G401 (cell line): ENCODE measurements around the gene CDK11A. TPM values are rescaled to one million over a fixed set of nuclear protein-coding genes. Genes with fewer than 3 reads are reported as not detected.
"Not testable (repeated sequence)": the region's sequence is repeated elsewhere in the genome, so short reads cannot be mapped to it uniquely, and the experiment has no call there.

Experiments
- DNase-seq: peaks from one replicate; pipeline ENCODE4 v3.0.0-alpha.2; 2015; ENCODE audit warnings: low spot score
- in situ Hi-C: cut with HindIII; loops from 2 replicates; pipeline ENCODE4 v1.10.0; 2016; ENCODE audit warnings: low sequenced_read_pairs, mixed read lengths
- total RNA-seq: library from RNA; depleted of rRNA; stranded (reverse); fragments of >200 nt; shearing (Covaris generic); gene quantifications from 2 replicates; pipeline ENCODE4 v1.2.3, GENCODE V29; 2014

Gene CDK11A
- total RNA-seq, 1 experiment from 2014 or later, result 11.7 TPM

- DNase-seq, result no peak
- in situ Hi-C loops, result no loop called here
Measured at GRCh38 chr1:1755852-1756251, 31.7 kb upstream of the CDK11A start.

GRCh38 chr1:1755426-1755825 is 31.3 kb upstream of the CDK11A start:
- in situ Hi-C loops, result no loop called here
- DNase-seq, result no peak

GRCh38 chr1:1754051-1754815 is 30.1 kb upstream of the CDK11A start:
- DNase-seq, result no peak
- in situ Hi-C loops, result no loop called here

GRCh38 chr1:1753607-1754005 is 29.4 kb upstream of the CDK11A start:
- no peak for DNase-seq

GRCh38 chr1:1752636-1753606 is 28.8 kb upstream of the CDK11A start:
- in situ Hi-C loops, result no loop called here
- peak; percentile 67 for DNase-seq

More at GRCh38 chr1:1753607-1754005, 29.4 kb upstream of the CDK11A start:
- in situ Hi-C loops, result no loop called here

GRCh38 chr1:1752190-1752589 is 28.0 kb upstream of the CDK11A start:
- in situ Hi-C loops, result no loop called here
- DNase-seq, result no peak

GRCh38 chr1:1749941-1750340 is 25.8 kb upstream of the CDK11A start:
- in situ Hi-C loops, result not testable (repeated sequence)

GRCh38 chr1:1748686-1749321 is 24.6 kb upstream of the CDK11A start:
- DNase-seq, result no peak

More at GRCh38 chr1:1749941-1750340, 25.8 kb upstream of the CDK11A start:
- not testable (repeated sequence) for DNase-seq

GRCh38 chr1:1746566-1746909 is 22.4 kb upstream of the CDK11A start:
- in situ Hi-C loops, DNase-seq: not testable (repeated sequence)

More at GRCh38 chr1:1748686-1749321, 24.6 kb upstream of the CDK11A start:
- in situ Hi-C loops, result no loop called here

GRCh38 chr1:1745651-1746565 is 21.8 kb upstream of the CDK11A start:
- DNase-seq, result peak; percentile 50
- in situ Hi-C loops, result not testable (repeated sequence)

GRCh38 chr1:1742529-1742928 is 18.4 kb upstream of the CDK11A start:
- DNase-seq, in situ Hi-C loops: not testable (repeated sequence)

GRCh38 chr1:1741013-1741412 is 16.9 kb upstream of the CDK11A start:
- in situ Hi-C loops, DNase-seq: not testable (repeated sequence)

- DNase-seq, in situ Hi-C loops: not testable (repeated sequence)
Measured at GRCh38 chr1:1738799-1739337, 14.7 kb upstream of the CDK11A start.

- in situ Hi-C loops, DNase-seq: not testable (repeated sequence)
Measured at GRCh38 chr1:1737675-1738590, 13.8 kb upstream of the CDK11A start.

- in situ Hi-C loops, result no loop called here
- no peak for DNase-seq
Measured at GRCh38 chr1:1732381-1732780, 8.2 kb upstream of the CDK11A start.

- in situ Hi-C loops, result no loop called here
Measured at GRCh38 chr1:1730870-1731269, 6.7 kb upstream of the CDK11A start.

GRCh38 chr1:1730230-1730629 is 6.1 kb upstream of the CDK11A start:
- DNase-seq, result not testable (repeated sequence)

More at GRCh38 chr1:1730870-1731269, 6.7 kb upstream of the CDK11A start:
- DNase-seq, result no peak

More at GRCh38 chr1:1730230-1730629, 6.1 kb upstream of the CDK11A start:
- in situ Hi-C loops, result not testable (repeated sequence)
